NCI-H2081 (cell line): ENCODE measurements around the gene ABCC12.

Experiments used
- DNase-seq, 2 experiments: peaks; one replicate each; lab custom pipeline; 2025; lab: John Stamatoyannopoulos, UW

Gene ABCC12

GRCh38 chr16:48132696-48133095 lies 23.1 kb downstream of the ABCC12 start:
- no peak for DNase-seq

- no peak for DNase-seq
These were observed 24.4 kb downstream of the ABCC12 start for GRCh38 chr16:48131201-48131935.

GRCh38 chr16:48129926-48130325 lies 25.9 kb downstream of the ABCC12 start:
- DNase-seq, result no peak

- DNase-seq, result no peak
These were observed 27.0 kb downstream of the ABCC12 start for GRCh38 chr16:48128769-48129168.

GRCh38 chr16:48126801-48127644 lies 28.8 kb downstream of the ABCC12 start:
- DNase-seq, result peak; percentile 10 to 47

GRCh38 chr16:48125888-48126287 lies 29.9 kb downstream of the ABCC12 start:
- DNase-seq, result no peak

- no peak for DNase-seq
These were observed 31.5 kb downstream of the ABCC12 start for GRCh38 chr16:48124266-48124665.

- DNase-seq, result no peak
These were observed 32.5 kb downstream of the ABCC12 start for GRCh38 chr16:48123104-48123788.

GRCh38 chr16:48121276-48121675 lies 34.5 kb downstream of the ABCC12 start:
- DNase-seq, result no peak

GRCh38 chr16:48118841-48119240 lies 37.0 kb downstream of the ABCC12 start:
- no peak for DNase-seq

- DNase-seq, result peak; percentile 6 to 42
These were observed 38.3 kb downstream of the ABCC12 start for GRCh38 chr16:48117217-48118105.

- DNase-seq, result no peak
These were observed 40.5 kb downstream of the ABCC12 start for GRCh38 chr16:48115299-48115698.

- no peak for DNase-seq
These were observed 41.4 kb downstream of the ABCC12 start for GRCh38 chr16:48114410-48114809.

GRCh38 chr16:48113471-48113870 lies 42.3 kb downstream of the ABCC12 start:
- DNase-seq, result no peak

- DNase-seq, result no peak
These were observed 42.8 kb downstream of the ABCC12 start for GRCh38 chr16:48113001-48113400.

GRCh38 chr16:48112600-48112999 lies 43.2 kb downstream of the ABCC12 start:
- DNase-seq, result no peak

- no peak for DNase-seq
These were observed 44.8 kb downstream of the ABCC12 start for GRCh38 chr16:48110982-48111381.

GRCh38 chr16:48110000-48110399 lies 45.8 kb downstream of the ABCC12 start:
- no peak for DNase-seq

- DNase-seq, result no peak
These were observed 46.3 kb downstream of the ABCC12 start for GRCh38 chr16:48109475-48109874.

GRCh38 chr16:48106446-48106845 lies 49.3 kb downstream of the ABCC12 start:
- no peak for DNase-seq
